ENCODE data around the gene TRIO. TPM values are rescaled to one million over a fixed set of nuclear protein-coding genes. Genes with fewer than 3 reads are reported as not detected.

TRIO gene
- polyA plus RNA-seq, 1 experiment, result 176 TPM

- Histone ChIP-seq H3K36me3 (ENCODE audit: control insufficient read depth, insufficient read depth, low read length) (peaks cover 25% of the 10 kb centered on the region), H3K4me3 (ENCODE audit: low read depth, low read length) (no peak overlapping the region), H3K27me3 (ENCODE audit: control insufficient read depth, insufficient read depth, low read length) (no peaks in the 10 kb centered on the region)
- CTCF ChIA-PET, result no interaction called here
- no peak for DNase-seq (ENCODE audit: low read depth)
- no peak for TF ChIP-seq CTCF (IDR thresholded peaks at IDR 0.05; ENCODE audit: insufficient read depth, low read depth, low read length)
- POLR2A ChIA-PET, result no interaction called here
These were observed 188.2 kb downstream of the TRIO start for GRCh38 chr5:14331386-14331781.

GRCh38 chr5:14332038-14332631 lies 189.0 kb downstream of the TRIO start:
- no peaks in the 10 kb centered on the region for H3K27me3 ChIP-seq (ENCODE audit: control insufficient read depth, insufficient read depth, low read length)
- no peak for DNase-seq (ENCODE audit: low read depth)
- ChIA-PET POLR2A (no interaction called here), CTCF (no interaction called here)
- H3K4me3 ChIP-seq (ENCODE audit: low read depth, low read length), result no peak overlapping the region
- peaks cover 28% of the 10 kb centered on the region for H3K36me3 ChIP-seq (ENCODE audit: control insufficient read depth, insufficient read depth, low read length)
- TF ChIP-seq CTCF (IDR thresholded peaks at IDR 0.05; ENCODE audit: insufficient read depth, low read depth, low read length), result no peak

DNA sequence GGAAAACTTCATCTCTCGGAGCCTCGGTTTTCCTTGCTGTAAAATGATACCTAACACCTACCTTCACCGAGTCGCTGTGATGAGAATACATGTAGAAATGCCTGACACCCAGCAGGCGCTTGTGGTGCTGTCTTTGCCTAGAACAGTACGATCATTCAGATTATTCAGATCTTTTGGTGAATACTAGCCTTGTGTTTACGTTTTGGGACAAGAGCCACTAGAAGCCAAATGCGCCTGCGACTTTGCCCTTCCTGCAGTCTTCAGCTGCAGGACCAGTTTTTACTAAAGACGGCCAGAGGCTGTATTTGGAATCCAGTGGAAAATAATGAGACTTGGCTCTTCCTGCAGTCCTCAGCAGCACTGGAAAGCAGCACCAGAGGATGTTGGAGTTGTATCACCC lies 189.6 kb downstream of the TRIO start:
- Histone ChIP-seq H3K27me3 (ENCODE audit: control insufficient read depth, insufficient read depth, low read length) (no peaks in the 10 kb centered on the region), H3K4me3 (ENCODE audit: low read depth, low read length) (no peak overlapping the region), H3K36me3 (ENCODE audit: control insufficient read depth, insufficient read depth, low read length) (peaks cover 31% of the 10 kb centered on the region)
- TF ChIP-seq CTCF (IDR thresholded peaks at IDR 0.05; ENCODE audit: insufficient read depth, low read depth, low read length), result no peak
- CTCF ChIA-PET, result no interaction called here
- POLR2A ChIA-PET, result no interaction called here
- DNase-seq (ENCODE audit: low read depth), result no peak

GRCh38 chr5:14337593-14337992 lies 194.5 kb downstream of the TRIO start:
- Histone ChIP-seq H3K4me3 (ENCODE audit: low read depth, low read length) (no peak overlapping the region), H3K27me3 (ENCODE audit: control insufficient read depth, insufficient read depth, low read length) (no peaks in the 10 kb centered on the region), H3K36me3 (ENCODE audit: control insufficient read depth, insufficient read depth, low read length) (peaks cover 32% of the 10 kb centered on the region)
- ChIA-PET CTCF (interaction anchor here (1.1 to 2.6 kb wide), 5 partner anchors 11 to 350 kb away, joined by 3 to 11 read pairs (median 4); no protein-coding TSS in a partner anchor), POLR2A (no interaction called here)
- TF ChIP-seq CTCF (IDR thresholded peaks at IDR 0.05; ENCODE audit: insufficient read depth, low read depth, low read length), result no peak
- DNase-seq (ENCODE audit: low read depth), result no peak

DNA sequence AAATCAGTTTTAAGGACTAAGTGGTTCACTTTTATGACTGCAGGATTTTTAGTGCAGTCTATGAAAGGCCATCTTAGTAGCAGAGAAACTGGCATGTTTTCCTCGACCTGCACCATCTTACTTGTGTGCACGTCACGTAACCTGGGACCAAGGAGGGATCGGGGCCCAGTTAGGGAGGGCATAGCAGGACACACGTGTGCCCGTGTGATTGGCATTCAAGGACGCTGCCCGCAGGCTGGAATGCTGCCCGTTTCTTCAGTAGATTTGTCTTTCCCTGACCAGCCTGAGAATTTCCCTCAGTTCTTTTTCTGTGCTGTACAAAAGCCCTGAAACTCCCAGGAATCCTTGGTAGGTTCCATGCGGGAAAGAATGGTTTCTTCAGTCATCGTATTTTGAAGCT lies 196.3 kb downstream of the TRIO start:
- DNase-seq (ENCODE audit: low read depth), result no peak
- Histone ChIP-seq H3K27me3 (ENCODE audit: control insufficient read depth, insufficient read depth, low read length) (no peaks in the 10 kb centered on the region), H3K4me3 (ENCODE audit: low read depth, low read length) (no peak overlapping the region), H3K36me3 (ENCODE audit: control insufficient read depth, insufficient read depth, low read length) (peaks cover 26% of the 10 kb centered on the region)
- POLR2A ChIA-PET, result no interaction called here
- no peak for TF ChIP-seq CTCF (IDR thresholded peaks at IDR 0.05; ENCODE audit: insufficient read depth, low read depth, low read length)
- CTCF ChIA-PET, result interaction anchor here (1.4 kb wide), 1 partner anchor 10 kb away, joined by 3 read pairs; no protein-coding TSS in a partner anchor

Data from BJ (cell line).